ENCODE data around the gene NCAM1.
"Not testable (repeated sequence)": the region's sequence is repeated elsewhere in the genome, so short reads cannot be mapped to it uniquely, and the experiment has no call there.

NCAM1 gene

GRCh38 chr11:113277907-113278306 is 316.7 kb downstream of the NCAM1 start:
- no peak for DNase-seq (ENCODE audit: low read depth)

- DNase-seq (ENCODE audit: low read depth): no peak
Observed at GRCh38 chr11:113278481-113278880, 317.3 kb downstream of the NCAM1 start.

GRCh38 chr11:113278925-113279324 is 317.7 kb downstream of the NCAM1 start:
- no peak for DNase-seq (ENCODE audit: low read depth)

- DNase-seq (ENCODE audit: low read depth): no peak
Observed at GRCh38 chr11:113279591-113279990, 318.4 kb downstream of the NCAM1 start.

- no peak for DNase-seq (ENCODE audit: low read depth)
Observed at GRCh38 chr11:113281052-113281725, 320.0 kb downstream of the NCAM1 start.

GRCh38 chr11:113282898-113283437 is 321.7 kb downstream of the NCAM1 start:
- DNase-seq (ENCODE audit: low read depth): no peak

GRCh38 chr11:113283881-113284280 is 322.7 kb downstream of the NCAM1 start:
- no peak for DNase-seq (ENCODE audit: low read depth)

GRCh38 chr11:113286009-113286408 is 324.8 kb downstream of the NCAM1 start:
- no peak for DNase-seq (ENCODE audit: low read depth)

- DNase-seq (ENCODE audit: low read depth): peak; percentile 16
Observed at GRCh38 chr11:113286509-113287497, 325.6 kb downstream of the NCAM1 start.

GRCh38 chr11:113287801-113288200 is 326.6 kb downstream of the NCAM1 start:
- no peak for DNase-seq (ENCODE audit: low read depth)

- no peak for DNase-seq (ENCODE audit: low read depth)
Observed at GRCh38 chr11:113288286-113288863, 327.2 kb downstream of the NCAM1 start.

GRCh38 chr11:113289431-113290187 is 328.4 kb downstream of the NCAM1 start:
- peak; percentile 30 for DNase-seq (ENCODE audit: low read depth)

- DNase-seq (ENCODE audit: low read depth): no peak
Observed at GRCh38 chr11:113293936-113294335, 332.7 kb downstream of the NCAM1 start.

- no peak for DNase-seq (ENCODE audit: low read depth)
Observed at GRCh38 chr11:113295993-113296392, 334.8 kb downstream of the NCAM1 start.

GRCh38 chr11:113296447-113297205 is 335.4 kb downstream of the NCAM1 start:
- no peak for DNase-seq (ENCODE audit: low read depth)

- DNase-seq (ENCODE audit: low read depth): not testable (repeated sequence)
Observed at GRCh38 chr11:113298496-113298895, 337.3 kb downstream of the NCAM1 start.

- DNase-seq (ENCODE audit: low read depth): no peak
Observed at GRCh38 chr11:113304916-113305315, 343.7 kb downstream of the NCAM1 start.

- DNase-seq (ENCODE audit: low read depth): peak; percentile 28
Observed at GRCh38 chr11:113305440-113306336, 344.5 kb downstream of the NCAM1 start.

GRCh38 chr11:113308601-113309000 is 347.4 kb downstream of the NCAM1 start:
- no peak for DNase-seq (ENCODE audit: low read depth)

GRCh38 chr11:113311536-113311935 is 350.3 kb downstream of the NCAM1 start:
- DNase-seq (ENCODE audit: low read depth): no peak
